Common myeloid progenitor, CD34-positive (primary cell): Measurements from ENCODE around the gene MYOM3.
"Not testable (repeated sequence)": the region's sequence is repeated elsewhere in the genome, so short reads cannot be mapped to it uniquely, and the experiment has no call there.

Experiments used
- CTCF ChIA-PET: fragments of 350-600 bp; sonication (Branson Sonifier 250); formaldehyde crosslinking; loops from one replicate; lab custom pipeline; 2021; ENCODE audit warnings: antibody characterized with exemption; lab: Charles Lee
- POLR2A ChIA-PET: fragments of 350-600 bp; sonication (Branson Sonifier 250); formaldehyde crosslinking; loops from one replicate; lab custom pipeline; 2021; ENCODE audit warnings: antibody characterized with exemption; lab: Charles Lee
- DNase-seq, 3 donors: peaks; one replicate each; pipeline versions ENCODE4 v3.0.0 to v3.0.0-alpha.2; 2013
- H3K27ac ChIP-seq, 2 experiments: 1 replicate in 1 of 2; 2 replicates in 1 of 2; pipeline ENCODE4 v1.7.0; 2013; ENCODE audit warnings: inconsistent platforms in 2 of 2, low read length in 2 of 2, mild to moderate bottlenecking in 2 of 2, low read depth in 1 of 2, moderate library complexity in 1 of 2; ENCODE audit not compliant: severe bottlenecking in 2 of 2, insufficient read depth in 1 of 2, poor library complexity in 1 of 2
- H3K27me3 ChIP-seq, 5 experiments: replicated peaks in 2 of 5; 1 replicate in 3 of 5; 2 replicates in 2 of 5; pipeline versions ENCODE4 v1.6.1 to v1.7.0; 2013; ENCODE audit warnings: low read length in 4 of 5, mild to moderate bottlenecking in 2 of 5, moderate library complexity in 2 of 5, inconsistent platforms in 1 of 5; ENCODE audit not compliant: insufficient read depth in 5 of 5, control insufficient read depth in 4 of 5
- H3K36me3 ChIP-seq, 4 experiments: 1 replicate in 2 of 4; 2 replicates in 2 of 4; pipeline versions ENCODE4 v1.6.1 to v1.7.0; 2013; ENCODE audit warnings: low read length in 3 of 4, control low read depth in 1 of 4, mild to moderate bottlenecking in 1 of 4; ENCODE audit not compliant: control insufficient read depth in 4 of 4, insufficient read depth in 4 of 4
- H3K4me1 ChIP-seq, 4 experiments: 1 replicate in 3 of 4; 2 replicates in 1 of 4; pipeline versions ENCODE4 v1.6.1 to v1.7.1; 2013; ENCODE audit warnings: low read length in 3 of 4, mild to moderate bottlenecking in 3 of 4, control low read depth in 1 of 4, inconsistent platforms in 1 of 4, moderate library complexity in 1 of 4; ENCODE audit not compliant: control insufficient read depth in 4 of 4, insufficient read depth in 4 of 4; ENCODE audit errors: control extremely low read depth in 1 of 4
- H3K4me3 ChIP-seq, 7 experiments: 1 replicate in 4 of 7; 2 replicates in 3 of 7; pipeline versions ENCODE4 v1.5.1 to v1.7.0; 2013; ENCODE audit warnings: mild to moderate bottlenecking in 7 of 7, low read length in 6 of 7, moderate library complexity in 6 of 7, inconsistent platforms in 2 of 7, low read depth in 2 of 7, control low read depth in 1 of 7; ENCODE audit not compliant: insufficient read depth in 4 of 7, control insufficient read depth in 1 of 7; ENCODE audit errors: extremely low read depth in 1 of 7
- H3K9me3 ChIP-seq, 5 experiments: 1 replicate in 4 of 5; 2 replicates in 1 of 5; pipeline versions ENCODE4 v1.6.1 to v1.7.1; 2013; ENCODE audit warnings: low read length in 4 of 5, mild to moderate bottlenecking in 2 of 5, inconsistent platforms in 1 of 5, low read depth in 1 of 5, moderate library complexity in 1 of 5; ENCODE audit not compliant: control insufficient read depth in 4 of 5, insufficient read depth in 2 of 5; ENCODE audit errors: control extremely low read depth in 1 of 5
- WGBS: methylation state at CpG from one replicate; pipeline ENCODE4 v1.1.5; 2013; ENCODE audit not compliant: insufficient coverage; 5-methylcytosine and 5-hydroxymethylcytosine counted together

MYOM3 gene

GRCh38 chr1:24043345-24044032 lies 68.4 kb downstream of the MYOM3 start:
- 100% methylated on average over 1 of the region's 1 CpG for WGBS
- CTCF ChIA-PET: interaction anchor here (0.5 to 1.1 kb wide), 4 partner anchors 17 to 880 kb away, joined by 3 to 4 read pairs (median 3); no protein-coding TSS in a partner anchor
- POLR2A ChIA-PET: interaction anchor here (0.7 kb wide), 1 partner anchor 83 kb away, joined by 3 read pairs; no protein-coding TSS in a partner anchor

GRCh38 chr1:24042315-24042714 lies 69.6 kb downstream of the MYOM3 start:
- ChIA-PET CTCF (interaction anchor here (1.1 kb wide), 1 partner anchor 19 kb away, joined by 3 read pairs; no protein-coding TSS in a partner anchor), POLR2A (no interaction called here)
- WGBS: 100% methylated on average over 2 of the region's 4 CpGs
- Histone ChIP-seq H3K27me3 (no peaks in the 10 kb centered on the region), H3K27ac (no peak overlapping the region), H3K36me3 (no peaks in the 10 kb centered on the region), H3K4me1 (no peaks in the 10 kb centered on the region), H3K4me3 (no peak overlapping the region), H3K9me3 (no peaks in the 10 kb centered on the region)
- DNase-seq: no peak

More at GRCh38 chr1:24043345-24044032, 68.4 kb downstream of the MYOM3 start:
- no peak overlapping the region for H3K27ac ChIP-seq
- H3K27me3 ChIP-seq: no peaks in the 10 kb centered on the region
- no peak overlapping the region for H3K4me3 ChIP-seq
- DNase-seq: no peak
- H3K9me3 ChIP-seq: no peaks in the 10 kb centered on the region
- no peaks in the 10 kb centered on the region for H3K36me3 ChIP-seq
- H3K4me1 ChIP-seq: no peaks in the 10 kb centered on the region

GRCh38 chr1:24036088-24036487 lies 75.8 kb downstream of the MYOM3 start:
- ChIA-PET POLR2A (no interaction called here), CTCF (no interaction called here)
- H3K4me3 ChIP-seq: no peak overlapping the region
- H3K27me3 ChIP-seq: no peaks in the 10 kb centered on the region
- H3K9me3 ChIP-seq: no peaks in the 10 kb centered on the region
- WGBS: 100% methylated on average over 1 of the region's 5 CpGs
- H3K4me1 ChIP-seq: no peaks in the 10 kb centered on the region
- no peak overlapping the region for H3K27ac ChIP-seq
- no peak for DNase-seq
- H3K36me3 ChIP-seq: no peaks in the 10 kb centered on the region

GRCh38 chr1:24032981-24033380 lies 79.0 kb downstream of the MYOM3 start:
- WGBS: 100% methylated on average over 1 of the region's 5 CpGs
- POLR2A ChIA-PET: no interaction called here
- no peak overlapping the region for H3K27ac ChIP-seq
- H3K4me1 ChIP-seq: no peaks in the 10 kb centered on the region
- no peak overlapping the region for H3K4me3 ChIP-seq
- no peaks in the 10 kb centered on the region for H3K27me3 ChIP-seq
- peak in 2 of 3 donors; percentile 19 to 38 for DNase-seq
- no peaks in the 10 kb centered on the region for H3K9me3 ChIP-seq
- H3K36me3 ChIP-seq: no peaks in the 10 kb centered on the region
- CTCF ChIA-PET: no interaction called here

GRCh38 chr1:24030976-24031516 lies 80.9 kb downstream of the MYOM3 start:
- H3K27ac ChIP-seq, DNase-seq, POLR2A ChIA-PET, H3K27me3 ChIP-seq, H3K4me3 ChIP-seq, H3K4me1 ChIP-seq, H3K9me3 ChIP-seq, H3K36me3 ChIP-seq: not testable (repeated sequence)
- CTCF ChIA-PET: interaction anchor here (0.6 kb wide), 1 partner anchor 107 kb away, joined by 4 read pairs; no protein-coding TSS in a partner anchor
- 96% methylated on average over 3 of the region's 7 CpGs for WGBS

GRCh38 chr1:24027838-24028468 lies 84.0 kb downstream of the MYOM3 start:
- Histone ChIP-seq H3K4me3 (no peak overlapping the region), H3K27ac (no peak overlapping the region), H3K9me3 (no peaks in the 10 kb centered on the region), H3K27me3 (no peaks in the 10 kb centered on the region), H3K4me1 (peaks cover 0 to 3% (median 0%) of the 10 kb centered on the region in 4 experiments), H3K36me3 (no peaks in the 10 kb centered on the region)
- CTCF ChIA-PET: interaction anchor here (1.0 to 3.1 kb wide), 13 partner anchors 11 to 248 kb away, joined by 3 to 12 read pairs (median 4); partner anchors contain the start of genes MYOM3, PNRC2 and SRSF10
- POLR2A ChIA-PET: interaction anchor here (1.1 kb wide), 1 partner anchor 68 kb away, joined by 5 read pairs; the partner anchor contains the start of gene PNRC2
- 100% methylated on average over 2 of the region's 4 CpGs for WGBS
- DNase-seq: peak; percentile 38 to 62 (median 52)
